PC-9 (cell line): ENCODE results near the gene PLXDC1. TPM values are rescaled to one million over a fixed set of nuclear protein-coding genes. Genes with fewer than 3 reads are reported as not detected.

Experiments
- Bru-seq: library from RNA; stranded (reverse); fragments of 400-500 nt; gene quantifications from one replicate; lab custom pipeline; 2021; lab: Mats Ljungman, UMichigan
- BruChase-seq, 2 experiments: library from RNA; stranded (reverse); fragments of 400-500 nt; gene quantifications; one replicate each; lab custom pipeline; 2021; lab: Mats Ljungman, UMichigan
- BruUV-seq: library from RNA; stranded (reverse); fragments of 400-500 nt; replicated peaks from 2 replicates; lab custom pipeline; 2021; lab: Mats Ljungman, UMichigan
- CTCF ChIA-PET: fragments of 300-600 bp; sonication (Branson Sonifier 250); formaldehyde crosslinking; loops from one replicate; lab custom pipeline; 2022; ENCODE audit warnings: antibody characterized with exemption; lab: Charles Lee
- POLR2A ChIA-PET: fragments of 300-600 bp; sonication (Branson Sonifier 250); formaldehyde crosslinking; loops from one replicate; lab custom pipeline; 2022; ENCODE audit warnings: antibody characterized with exemption; ENCODE audit not compliant: unreplicated experiment; lab: Charles Lee
- DNase-seq, 2 experiments: peaks; one replicate each; pipeline versions ENCODE4 v3.0.0 to v3.0.0-alpha.2; 2015 to 2022; ENCODE audit warnings: mixed read lengths in 1 of 2
- H2AFZ ChIP-seq: fragments of 200-600 bp; sonication (generic); 2 replicates; pipeline ENCODE4 v1.8.1; 2017; ENCODE audit warnings: antibody characterized with exemption
- H3F3A ChIP-seq: fragments of 200-600 bp; sonication (generic); 2 replicates; pipeline ENCODE4 v1.8.1; 2017; ENCODE audit warnings: antibody characterized with exemption, mild to moderate bottlenecking, low read depth; ENCODE audit not compliant: insufficient read depth
- H3K27ac ChIP-seq: fragments of 200-600 bp; sonication (generic); 2 replicates; pipeline ENCODE4 v1.6.1; 2016; ENCODE audit warnings: mixed run types
- H3K27me3 ChIP-seq: fragments of 200-600 bp; sonication (generic); 2 replicates; pipeline ENCODE4 v1.6.1; 2016; ENCODE audit warnings: low read depth, mixed run types; ENCODE audit not compliant: insufficient read depth
- H3K36me3 ChIP-seq: fragments of 200-600 bp; sonication (generic); 2 replicates; pipeline ENCODE4 v1.6.1; 2016; ENCODE audit warnings: low read depth, mixed run types
- H3K4me1 ChIP-seq: fragments of 200-600 bp; sonication (generic); replicated peaks from 2 replicates; pipeline ENCODE4 v1.6.1; 2016; ENCODE audit warnings: mixed run types; ENCODE audit not compliant: insufficient read depth
- H3K4me2 ChIP-seq: fragments of 200-600 bp; sonication (generic); 2 replicates; pipeline ENCODE4 v1.6.1; 2017; ENCODE audit warnings: mixed run types
- H3K4me3 ChIP-seq: fragments of 200-600 bp; sonication (generic); 2 replicates; pipeline ENCODE4 v1.6.1; 2016; ENCODE audit warnings: mixed run types
- H3K79me2 ChIP-seq: fragments of 200-600 bp; sonication (generic); 2 replicates; pipeline ENCODE4 v1.6.1; 2017; ENCODE audit warnings: low read depth, mixed run types
- H3K9me2 ChIP-seq: fragments of 200-600 bp; sonication (generic); 2 replicates; pipeline ENCODE4 v1.8.1; 2017; ENCODE audit warnings: mild to moderate bottlenecking; ENCODE audit not compliant: insufficient read depth
- H3K9me3 ChIP-seq: fragments of 200-600 bp; sonication (generic); 2 replicates; pipeline ENCODE4 v1.8.1; 2016; ENCODE audit warnings: low read depth; ENCODE audit not compliant: insufficient read depth
- H4K20me1 ChIP-seq: fragments of 200-600 bp; sonication (generic); 2 replicates; pipeline ENCODE4 v1.8.1; 2017; ENCODE audit not compliant: insufficient read depth
- CTCF ChIP-seq: fragments of 200-600 bp; sonication (generic); conservative IDR thresholded peaks from 2 replicates; pipeline ENCODE4 v1.6.1; 2017; ENCODE audit warnings: mixed run types, antibody characterized with exemption, mild to moderate bottlenecking, moderate library complexity
- EZH2 ChIP-seq: fragments of 200-600 bp; sonication (generic); IDR thresholded peaks from 2 replicates; pipeline ENCODE4 v1.8.0; 2017; ENCODE audit warnings: antibody characterized with exemption, low read depth
- intact Hi-C: fragments of 100-400 bp; cut with micrococcal nuclease; formaldehyde crosslinking; loops from one replicate; pipeline ENCODE4 v1.10.0; 2022; ENCODE audit not compliant: unreplicated experiment
- long read RNA-seq: library from polyadenylated mRNA; stranded (forward); transcript quantifications from one replicate; pipeline ENCODE4 v2.0.0, GENCODE V29; 2022
- total RNA-seq: library from RNA; stranded (reverse); gene quantifications from 2 replicates; pipeline ENCODE4 v1.2.3, GENCODE V29; 2021

Gene PLXDC1
- total RNA-seq (2.5 and 2.9 TPM in 2 replicates), Bru-seq, nascent RNA (percentile 15 among the genes with signal in this experiment), BruChase-seq, experiment 1, labeled RNA remaining after a 2-hour chase (percentile 18 among the genes with signal in this experiment), BruChase-seq, experiment 2, labeled RNA remaining after a 6-hour chase (percentile 17 among the genes with signal in this experiment)
- long read RNA-seq, partial matches to known transcripts = 0 of 2 reads
- long read RNA-seq, other reads (novel, unspliced or antisense) = 2 of 2 reads

DNA sequence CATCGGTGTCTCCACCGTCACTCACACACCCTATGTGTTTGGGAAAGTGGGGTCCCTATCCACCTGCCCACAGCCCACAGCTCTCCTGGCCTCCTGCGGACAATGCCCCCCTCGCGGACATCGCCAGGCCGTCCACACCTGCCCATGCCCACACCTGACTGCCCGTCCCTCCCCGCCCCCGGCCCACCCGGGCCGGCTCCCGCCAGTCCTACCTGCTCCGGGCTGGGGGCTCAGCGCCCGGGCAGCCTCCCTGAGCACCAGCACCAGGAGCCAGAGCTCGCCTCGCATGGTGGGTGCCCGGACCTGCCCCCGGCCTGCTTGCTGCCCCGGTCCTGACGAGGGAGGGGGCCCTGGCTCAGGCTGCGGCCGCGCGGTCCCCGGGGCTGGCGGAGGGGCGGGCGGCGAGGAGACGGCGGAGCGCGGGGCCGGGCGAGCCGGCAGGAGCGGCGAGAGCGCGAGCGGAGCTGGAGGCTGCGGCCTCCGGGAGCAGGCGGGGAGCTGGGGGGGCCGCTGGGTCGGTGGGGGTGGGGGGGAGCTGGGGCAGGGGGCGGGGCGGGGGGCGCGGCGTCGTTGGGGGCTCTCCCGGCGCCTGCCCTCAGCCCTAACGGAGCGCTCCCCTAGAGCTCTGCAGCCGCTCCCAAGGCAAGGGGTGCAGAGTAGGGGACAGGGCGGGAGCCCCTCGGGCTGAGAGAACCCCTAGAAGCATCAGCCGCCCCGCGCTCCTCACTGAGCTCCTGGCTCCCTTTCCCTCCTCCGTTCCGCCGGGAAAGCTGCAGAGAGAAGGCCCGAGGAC, at the start of gene PLXDC1:
PLXDC1 (minus strand) TSS at position 488 of the 793 bp plus-strand sequence; CDS start at position 288, 200 bp downstream.
- H3K36me3 ChIP-seq = no peaks in the 10 kb centered on the region
- H3K4me3 ChIP-seq = peak within 1 kb of the TSS; percentile 73
- no peaks in the 10 kb centered on the region for H3K9me3 ChIP-seq
- no peak for TF ChIP-seq EZH2
- no peak for TF ChIP-seq CTCF
- no peaks in the 10 kb centered on the region for H4K20me1 ChIP-seq
- H3K4me1 ChIP-seq = peaks cover 8% of the 10 kb centered on the region
- H3K4me2 ChIP-seq = peak within 1 kb of the TSS; percentile 77
- ChIA-PET CTCF (interaction anchor here (0.6 to 4.3 kb wide), 5 partner anchors 13 to 239 kb away, joined by 3 to 62 read pairs (median 4); no protein-coding TSS in a partner anchor), POLR2A (interaction anchor here (0.5 to 0.7 kb wide), 4 partner anchors 13 to 457 kb away, joined by 4 to 20 read pairs (median 8); no protein-coding TSS in a partner anchor)
- H3K79me2 ChIP-seq = no peaks in the 10 kb centered on the region
- H3K27ac ChIP-seq = no peak within 1 kb of the TSS
- H2AFZ ChIP-seq = peak within 1 kb of the TSS; percentile 62
- no peak for DNase-seq
- H3F3A ChIP-seq = peaks cover 15% of the 10 kb centered on the region; the same call in 1 of the 2 replicates
- no TSS peak for BruUV-seq
- no peaks in the 10 kb centered on the region for H3K27me3 ChIP-seq
- intact Hi-C loops = loop anchor here (5.0 kb wide), 4 partner anchors 91 to 474 kb away; no protein-coding TSS in a partner anchor
- H3K9me2 ChIP-seq = no peaks in the 10 kb centered on the region

DNA sequence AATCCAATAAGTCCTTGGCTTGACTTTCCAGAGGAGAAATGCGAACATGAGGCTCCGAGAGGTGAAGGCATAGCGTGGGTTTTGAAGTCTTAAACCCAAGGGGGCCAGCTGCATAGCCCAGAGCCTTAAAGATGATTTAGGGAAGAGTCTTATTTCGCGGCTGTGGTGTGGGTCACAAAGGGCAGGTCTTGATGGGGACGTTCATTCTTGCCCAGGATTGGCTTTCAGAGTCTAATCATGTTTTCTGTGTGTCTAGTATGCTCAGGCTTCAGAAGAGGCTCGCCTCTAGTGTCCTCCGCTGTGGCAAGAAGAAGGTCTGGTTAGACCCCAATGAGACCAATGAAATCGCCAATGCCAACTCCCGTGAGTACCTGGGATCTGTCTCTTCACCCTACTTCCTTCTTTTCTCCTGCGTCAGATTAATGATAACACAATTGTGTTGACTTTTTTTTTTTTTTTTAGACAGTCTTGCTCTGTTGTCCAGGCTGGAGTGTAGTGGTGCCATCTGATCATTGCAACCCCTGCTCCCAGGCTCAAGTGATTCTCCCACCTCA, 49.6 kb upstream of the PLXDC1 start:
- H3K9me2 ChIP-seq = no peaks in the 10 kb centered on the region
- H3K4me2 ChIP-seq = peak overlapping the region; percentile 99
- peaks cover 76% of the 10 kb centered on the region for H3F3A ChIP-seq
- H3K36me3 ChIP-seq = peaks cover 35% of the 10 kb centered on the region
- intact Hi-C loops = no loop called here
- no peak overlapping the region for H2AFZ ChIP-seq
- peaks cover 38% of the 10 kb centered on the region for H3K79me2 ChIP-seq
- ChIA-PET POLR2A (no interaction called here), CTCF (no interaction called here)
- peak overlapping the region; percentile 98 for H3K27ac ChIP-seq
- no peaks in the 10 kb centered on the region for H3K27me3 ChIP-seq
- H3K4me3 ChIP-seq = peak overlapping the region; percentile 76
- H3K9me3 ChIP-seq = no peaks in the 10 kb centered on the region
- H3K4me1 ChIP-seq = peaks cover 35% of the 10 kb centered on the region
- H4K20me1 ChIP-seq = peaks cover 42% of the 10 kb centered on the region
- BruUV-seq = TSS peak; percentile 55
- TF ChIP-seq EZH2 = no peak
- no peak for DNase-seq

- H3K79me2 ChIP-seq = peaks cover 43% of the 10 kb centered on the region
- H3K27ac ChIP-seq = peak within 1 kb of the TSS; percentile 98
- H3K27me3 ChIP-seq = no peaks in the 10 kb centered on the region
- intact Hi-C loops = no loop called here
- peak in 1 of 2 experiments; percentile 63 for DNase-seq
- H3K4me1 ChIP-seq = peaks cover 37% of the 10 kb centered on the region
- H4K20me1 ChIP-seq = peaks cover 42% of the 10 kb centered on the region
- peaks cover 35% of the 10 kb centered on the region for H3K36me3 ChIP-seq
- H3K9me2 ChIP-seq = no peaks in the 10 kb centered on the region
- peak within 1 kb of the TSS; percentile 99 for H3K4me2 ChIP-seq
- H3F3A ChIP-seq = peaks cover 68% of the 10 kb centered on the region
- no peak for TF ChIP-seq EZH2
- TF ChIP-seq CTCF = no peak
- peak within 1 kb of the TSS; percentile 86 for H2AFZ ChIP-seq
- POLR2A ChIA-PET = interaction anchor here (0.6 to 1.0 kb wide), 17 partner anchors 9 to 903 kb away, joined by 3 to 22 read pairs (median 7); partner anchors contain the start of genes FBXL20, MED1 and PSMD3
- BruUV-seq = no TSS peak
- H3K4me3 ChIP-seq = peak within 1 kb of the TSS; percentile 76
- H3K9me3 ChIP-seq = no peaks in the 10 kb centered on the region
- CTCF ChIA-PET = interaction anchor here (0.7 to 1.1 kb wide), 4 partner anchors 26 to 530 kb away, joined by 4 to 10 read pairs (median 5); no protein-coding TSS in a partner anchor
These were observed 48.8 kb upstream of the PLXDC1 start, which contains the start of gene RPL19 for GRCh38 chr17:39200070-39200879. Gene RPL19, plus strand, starts transcription at chr17:39200283. Its CDS starts 62 bp downstream, at chr17:39200345.
